Keratinocyte (primary cell): ENCODE results near the gene GNA14.

Experiments used
- CTCF ChIP-seq, 3 experiments: IDR thresholded peaks in 1 of 3; conservative IDR thresholded peaks in 1 of 3; optimal IDR thresholded peaks in 1 of 3; 2 replicates in 2 of 3; 3 replicates in 1 of 3; pipeline versions ENCODE3 to v1.5.1; 2011; ENCODE audit warnings: low read length in 3 of 3, mild to moderate bottlenecking in 3 of 3, moderate library complexity in 2 of 3, control low read depth in 1 of 3, inconsistent platforms in 1 of 3; ENCODE audit not compliant: insufficient read depth in 2 of 3; ENCODE audit errors: extremely low read depth in 1 of 3
- EZH2 ChIP-seq: IDR thresholded peaks from one replicate; pipeline ENCODE4 v1.6.1; 2012; ENCODE audit warnings: inconsistent platforms, mild to moderate bottlenecking, low read length, moderate library complexity

- TF ChIP-seq CTCF (optimal IDR thresholded peaks at IDR 0.05 in 1 of 3, IDR thresholded peaks at IDR 0.05 in 1 of 3, conservative IDR thresholded peaks at IDR 0.05 in 1 of 3; ENCODE audit: extremely low read depth in 1 of 3, insufficient read depth in 2 of 3, low read length in 3 of 3) (no peak), EZH2 (no peak)
Observed at GRCh38 chr9:77471572-77471971, 176.6 kb downstream of the GNA14 start.
